ENCODE data around the gene SYT15.
A peak's percentile ranks its signal among the peaks of the same experiment; 100 is the strongest.

Gene SYT15

GRCh38 chr10:46544989-46545791, 33.7 kb upstream of the SYT15 start:
- DNase-seq (ENCODE audit: insufficient read length, low spot score) (peak; percentile 82), FAIRE-seq (no peak)

- DNase-seq (ENCODE audit: insufficient read length, low spot score) (no peak), FAIRE-seq (no peak)
Observed at GRCh38 chr10:46545861-46546590, 32.9 kb upstream of the SYT15 start.

- DNase-seq (ENCODE audit: insufficient read length, low spot score): no peak
- FAIRE-seq: no peak
Observed at GRCh38 chr10:46546591-46547540, 32.1 kb upstream of the SYT15 start.

GRCh38 chr10:46547541-46548497, 31.1 kb upstream of the SYT15 start:
- FAIRE-seq: no peak
- no peak for DNase-seq (ENCODE audit: insufficient read length, low spot score)

- FAIRE-seq (no peak), DNase-seq (ENCODE audit: insufficient read length, low spot score) (no peak)
Observed at GRCh38 chr10:46548498-46549090, 30.3 kb upstream of the SYT15 start.

- DNase-seq (ENCODE audit: insufficient read length, low spot score): no peak
- no peak for FAIRE-seq
Observed at GRCh38 chr10:46549171-46550075, 29.5 kb upstream of the SYT15 start.

- no peak for DNase-seq (ENCODE audit: insufficient read length, low spot score)
Observed at GRCh38 chr10:46550076-46550790, 28.7 kb upstream of the SYT15 start.

GRCh38 chr10:46550795-46551700, 27.9 kb upstream of the SYT15 start:
- DNase-seq (ENCODE audit: insufficient read length, low spot score): no peak

More at GRCh38 chr10:46550076-46550790, 28.7 kb upstream of the SYT15 start:
- FAIRE-seq: no peak

GRCh38 chr10:46551701-46552525, 27.0 kb upstream of the SYT15 start:
- FAIRE-seq: no peak
- DNase-seq (ENCODE audit: insufficient read length, low spot score): no peak

More at GRCh38 chr10:46550795-46551700, 27.9 kb upstream of the SYT15 start:
- FAIRE-seq: no peak

- FAIRE-seq (no peak), DNase-seq (ENCODE audit: insufficient read length, low spot score) (no peak)
Observed at GRCh38 chr10:46552526-46553237, 26.2 kb upstream of the SYT15 start.

- DNase-seq (ENCODE audit: insufficient read length, low spot score) (no peak), FAIRE-seq (peak; percentile 16)
Observed at GRCh38 chr10:46553238-46554049, 25.5 kb upstream of the SYT15 start.

- FAIRE-seq: no peak
- DNase-seq (ENCODE audit: insufficient read length, low spot score): no peak
Observed at GRCh38 chr10:46554166-46554781, 24.7 kb upstream of the SYT15 start.

- FAIRE-seq (no peak), DNase-seq (ENCODE audit: insufficient read length, low spot score) (no peak)
Observed at GRCh38 chr10:46555366-46555712, 23.6 kb upstream of the SYT15 start.
